HEK293 (cell line): ENCODE results near the gene TRIM24.

Experiments
- CTCF ChIA-PET: fragments of 350-600 bp; formaldehyde crosslinking; extraction: SDS; loops from one replicate; lab custom pipeline; 2021; ENCODE audit warnings: antibody characterized with exemption; lab: Yijun Ruan, JAX
- POLR2A ChIA-PET: fragments of 300-600 bp; formaldehyde crosslinking; extraction: SDS; loops from one replicate; lab custom pipeline; 2020; ENCODE audit warnings: antibody characterized with exemption, inconsistent platforms; lab: Yijun Ruan, JAX
- H3K27ac ChIP-seq: fragments of 200-500 bp; sonication (Bioruptor generic); 2 replicates; pipeline ENCODE4 v1.5.1; 2014; ENCODE audit warnings: low read depth, low read length, control low read depth, inconsistent platforms; ENCODE audit errors: extremely low read depth
- H3K36me3 ChIP-seq, 2 experiments: fragments of 200-500 bp in 1 of 2; sonication (Bioruptor generic) in 1 of 2; 1 replicate in 1 of 2; 2 replicates in 1 of 2; pipeline ENCODE4 v1.5.1; 2014 to 2017; ENCODE audit warnings: inconsistent platforms in 2 of 2, low read length in 2 of 2; ENCODE audit not compliant: control insufficient read depth in 2 of 2, insufficient read depth in 1 of 2
- H3K4me1 ChIP-seq: fragments of 200-500 bp; sonication (Bioruptor generic); 2 replicates; pipeline ENCODE4 v1.5.1; 2014; ENCODE audit warnings: mild to moderate bottlenecking, low read length, inconsistent platforms; ENCODE audit not compliant: control insufficient read depth, insufficient read depth
- H3K4me3 ChIP-seq: 2 replicates; pipeline ENCODE4 v1.5.1; 2011; ENCODE audit warnings: low read depth, mild to moderate bottlenecking, control low read depth, low read length, moderate library complexity
- H3K9me3 ChIP-seq: fragments of 200-500 bp; sonication (Bioruptor generic); 2 replicates; pipeline ENCODE4 v1.5.1; 2014; ENCODE audit warnings: low read depth, low read length, inconsistent platforms; ENCODE audit not compliant: control insufficient read depth, insufficient read depth
- AEBP2 ChIP-seq: fragments of 450-650 bp; formaldehyde crosslinking; IDR thresholded peaks from 2 replicates; pipeline ENCODE4 v1.5.1; 2016; ENCODE audit warnings: missing biosample characterization, missing genetic modification characterization, borderline replicate concordance
- GLI2 ChIP-seq: fragments of 450-650 bp; formaldehyde crosslinking; IDR thresholded peaks from 2 replicates; pipeline ENCODE4; 2017; ENCODE audit warnings: missing biosample characterization, missing genetic modification characterization, low read depth, borderline replicate concordance
- HOXD13 ChIP-seq: sonication (generic); formaldehyde crosslinking; IDR thresholded peaks from 2 replicates; pipeline ENCODE4 v1.8.0; 2022; ENCODE audit warnings: missing genetic modification reagents, borderline replicate concordance
- SCRT1 ChIP-seq: fragments of 450-650 bp; formaldehyde crosslinking; IDR thresholded peaks from 2 replicates; pipeline ENCODE4 v1.5.1; 2016; ENCODE audit warnings: missing biosample characterization, missing genetic modification characterization, borderline replicate concordance
- SETDB1 ChIP-seq: IDR thresholded peaks from one replicate; pipeline ENCODE4 v1.6.1; 2017; ENCODE audit warnings: mild to moderate bottlenecking, low read length, moderate library complexity, mixed read lengths; ENCODE audit not compliant: insufficient read length
- SP3 ChIP-seq: fragments of 450-650 bp; formaldehyde crosslinking; IDR thresholded peaks from 2 replicates; pipeline ENCODE4 v1.5.1; 2016; ENCODE audit warnings: missing biosample characterization, missing genetic modification characterization
- WT1 ChIP-seq: fragments of 450-650 bp; formaldehyde crosslinking; IDR thresholded peaks from 2 replicates; pipeline ENCODE4 v1.5.1; 2016; ENCODE audit warnings: missing biosample characterization, missing genetic modification characterization
- YY1 ChIP-seq: fragments of 450-650 bp; formaldehyde crosslinking; IDR thresholded peaks from 2 replicates; pipeline ENCODE4 v1.5.1; 2018; ENCODE audit warnings: missing biosample characterization, missing genetic modification characterization
- ZBTB20 ChIP-seq: fragments of 450-650 bp; formaldehyde crosslinking; IDR thresholded peaks from 2 replicates; pipeline ENCODE4 v1.5.1; 2016; ENCODE audit warnings: missing biosample characterization, missing genetic modification characterization
- ZBTB48 ChIP-seq: fragments of 450-650 bp; formaldehyde crosslinking; IDR thresholded peaks from 2 replicates; pipeline ENCODE4 v1.5.1; 2016; ENCODE audit warnings: missing biosample characterization, missing genetic modification characterization
- ZNF133 ChIP-seq: fragments of 450-650 bp; formaldehyde crosslinking; IDR thresholded peaks from 2 replicates; pipeline ENCODE4 v1.5.1; 2016; ENCODE audit warnings: missing biosample characterization, missing genetic modification characterization
- ZNF138 ChIP-seq: fragments of 450-650 bp; formaldehyde crosslinking; IDR thresholded peaks from 2 replicates; pipeline ENCODE4 v1.5.1; 2016; ENCODE audit warnings: missing biosample characterization, missing genetic modification characterization, borderline replicate concordance
- ZNF146 ChIP-seq: fragments of 450-650 bp; formaldehyde crosslinking; IDR thresholded peaks from 2 replicates; pipeline ENCODE4 v1.5.1; 2016; ENCODE audit warnings: missing biosample characterization, missing genetic modification characterization
- ZNF16 ChIP-seq: fragments of 450-650 bp; formaldehyde crosslinking; IDR thresholded peaks from 2 replicates; pipeline ENCODE4 v1.5.1; 2016; ENCODE audit warnings: low read depth, missing biosample characterization, missing genetic modification characterization
- ZNF292 ChIP-seq: fragments of 450-650 bp; formaldehyde crosslinking; IDR thresholded peaks from 2 replicates; pipeline ENCODE4 v1.5.1; 2016; ENCODE audit warnings: low read depth, missing biosample characterization, missing genetic modification characterization, borderline replicate concordance
- ZNF335 ChIP-seq: fragments of 450-650 bp; formaldehyde crosslinking; conservative IDR thresholded peaks from 2 replicates; pipeline ENCODE4 v1.5.1; 2016; ENCODE audit warnings: missing biosample characterization, missing genetic modification characterization
- ZNF416 ChIP-seq: fragments of 450-650 bp; formaldehyde crosslinking; IDR thresholded peaks from 2 replicates; pipeline ENCODE4 v1.5.1; 2016; ENCODE audit warnings: missing biosample characterization, missing genetic modification characterization
- ZNF473 ChIP-seq: fragments of 450-650 bp; formaldehyde crosslinking; IDR thresholded peaks from 2 replicates; pipeline ENCODE4 v1.5.1; 2017; ENCODE audit warnings: missing biosample characterization, missing genetic modification characterization
- ZNF513 ChIP-seq: fragments of 450-650 bp; IDR thresholded peaks from 2 replicates; pipeline ENCODE4 v1.5.1; 2018; ENCODE audit warnings: missing biosample characterization, missing genetic modification characterization
- ZNF548 ChIP-seq: fragments of 450-650 bp; formaldehyde crosslinking; IDR thresholded peaks from 2 replicates; pipeline ENCODE4 v1.5.1; 2016; ENCODE audit warnings: missing biosample characterization, missing genetic modification characterization
- ZNF561 ChIP-seq: fragments of 450-650 bp; IDR thresholded peaks from 2 replicates; pipeline ENCODE4 v1.5.1; 2018; ENCODE audit warnings: missing biosample characterization, missing genetic modification characterization, borderline replicate concordance
- ZNF600 ChIP-seq: fragments of 450-650 bp; formaldehyde crosslinking; IDR thresholded peaks from 2 replicates; pipeline ENCODE4 v1.5.1; 2016; ENCODE audit warnings: missing biosample characterization, missing genetic modification characterization
- ZNF621 ChIP-seq: fragments of 450-650 bp; formaldehyde crosslinking; IDR thresholded peaks from 2 replicates; pipeline ENCODE4 v1.5.1; 2017; ENCODE audit warnings: missing biosample characterization, missing genetic modification characterization
- ZNF624 ChIP-seq: fragments of 450-650 bp; formaldehyde crosslinking; IDR thresholded peaks from 2 replicates; pipeline ENCODE4 v1.5.1; 2017; ENCODE audit warnings: missing biosample characterization, missing genetic modification characterization
- ZNF692 ChIP-seq: fragments of 450-650 bp; formaldehyde crosslinking; IDR thresholded peaks from 2 replicates; pipeline ENCODE4 v1.5.1; 2016; ENCODE audit warnings: missing biosample characterization, missing genetic modification characterization
- ZSCAN4 ChIP-seq: fragments of 450-650 bp; formaldehyde crosslinking; IDR thresholded peaks from 2 replicates; pipeline ENCODE4 v1.5.1; 2017; ENCODE audit warnings: missing biosample characterization, missing genetic modification characterization
- TF ChIP-seq, protein P1 (sequence below): fragments of 450-650 bp; formaldehyde crosslinking; IDR thresholded peaks from 2 replicates; pipeline ENCODE4 v1.5.1; 2016; ENCODE audit warnings: missing biosample characterization, missing genetic modification characterization, low read depth
- TF ChIP-seq, protein P2 (sequence below): fragments of 450-650 bp; formaldehyde crosslinking; conservative IDR thresholded peaks from 2 replicates; pipeline ENCODE4 v1.5.1; 2016; ENCODE audit warnings: low read depth, missing biosample characterization, missing genetic modification characterization

The TRIM24 gene

DNA sequence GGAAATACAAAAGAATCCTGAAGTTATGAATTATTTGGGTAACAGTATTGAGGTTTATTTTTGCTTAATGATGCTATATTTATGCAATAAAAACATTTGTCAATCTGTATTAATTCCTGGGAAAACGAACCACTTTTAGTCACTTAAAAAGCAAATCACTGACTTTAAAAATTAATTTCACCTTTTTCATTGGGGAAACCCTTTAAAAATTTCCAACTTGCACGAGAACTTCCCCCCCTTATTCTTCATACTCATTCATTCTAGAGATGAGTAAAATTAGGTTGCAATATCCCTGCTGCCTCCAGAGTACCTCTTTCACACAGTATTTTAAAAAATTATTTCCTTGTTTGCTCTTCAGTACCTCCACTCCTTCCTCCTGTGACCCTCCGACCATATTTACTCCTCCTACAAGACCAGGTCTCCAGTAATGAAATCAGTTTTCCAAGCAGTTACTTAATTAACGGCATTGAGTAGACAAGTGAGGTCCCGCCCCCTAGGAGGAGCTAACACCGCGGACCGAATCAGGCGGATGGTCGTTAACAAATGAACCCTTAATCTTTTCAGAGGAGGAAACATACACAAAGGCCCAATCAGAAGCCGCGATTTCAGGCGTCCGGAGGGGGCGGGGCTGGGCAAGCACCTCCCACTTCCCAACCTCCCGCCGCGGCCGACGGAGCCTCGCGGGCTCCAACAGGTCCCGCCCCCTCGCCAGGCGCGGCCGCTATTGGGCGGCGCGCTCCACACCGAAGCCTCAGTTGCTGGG is 465 bp upstream of the TRIM24 start:
- Histone ChIP-seq H3K4me3 (peak overlapping the region; percentile 33), H3K9me3 (no peaks in the 10 kb centered on the region), H3K27ac (no peak overlapping the region), H3K36me3 (peaks cover 0 to 4% of the 10 kb centered on the region in 2 experiments; a peak in 1 of 3 replicates), H3K4me1 (no peaks in the 10 kb centered on the region)
- POLR2A ChIA-PET, result interaction anchor here (0.5 to 1.0 kb wide), 5 partner anchors 10 to 358 kb away, joined by 3 to 4 read pairs (median 3); no protein-coding TSS in a partner anchor
- CTCF ChIA-PET, result interaction anchor here (0.6 kb wide), 1 partner anchor 137 kb away, joined by 3 read pairs; no protein-coding TSS in a partner anchor
- TF ChIP-seq ZNF146 (no peak), ZNF621 (tag by site-specific recombination) (no peak), SETDB1 (peak; percentile 52), SP3 (peak; percentile 95), ZNF335 (tag by site-specific recombination) (peak; percentile 58; the same call in 1 of the 2 replicates), AEBP2 (tag by site-specific recombination) (no peak), ZBTB48 (tag by site-specific recombination) (no peak), ZNF548 (tag by site-specific recombination) (no peak), ZNF416 (tag by site-specific recombination) (no peak), ZNF138 (tag by site-specific recombination) (no peak), ZNF692 (tag by site-specific recombination) (no peak), ZNF624 (tag by site-specific recombination) (no peak), WT1 (tag by site-specific recombination) (no peak), ZNF473 (tag by site-specific recombination) (no peak), ZNF16 (no peak), ZNF561 (tag by site-specific recombination) (no peak), ZBTB20 (tag by site-specific recombination) (no peak), ZNF292 (tag by site-specific recombination) (no peak), YY1 (tag by site-specific recombination) (no peak), ZNF513 (tag by site-specific recombination) (no peak), ZNF133 (tag by site-specific recombination) (no peak), ZNF600 (no peak), GLI2 (tag by site-specific recombination) (no peak), HOXD13 (CRISPR knock-in tag) (no peak), SCRT1 (tag by site-specific recombination) (no peak), ZSCAN4 (tag by site-specific recombination) (no peak)
- TF ChIP-seq, protein P1, sequence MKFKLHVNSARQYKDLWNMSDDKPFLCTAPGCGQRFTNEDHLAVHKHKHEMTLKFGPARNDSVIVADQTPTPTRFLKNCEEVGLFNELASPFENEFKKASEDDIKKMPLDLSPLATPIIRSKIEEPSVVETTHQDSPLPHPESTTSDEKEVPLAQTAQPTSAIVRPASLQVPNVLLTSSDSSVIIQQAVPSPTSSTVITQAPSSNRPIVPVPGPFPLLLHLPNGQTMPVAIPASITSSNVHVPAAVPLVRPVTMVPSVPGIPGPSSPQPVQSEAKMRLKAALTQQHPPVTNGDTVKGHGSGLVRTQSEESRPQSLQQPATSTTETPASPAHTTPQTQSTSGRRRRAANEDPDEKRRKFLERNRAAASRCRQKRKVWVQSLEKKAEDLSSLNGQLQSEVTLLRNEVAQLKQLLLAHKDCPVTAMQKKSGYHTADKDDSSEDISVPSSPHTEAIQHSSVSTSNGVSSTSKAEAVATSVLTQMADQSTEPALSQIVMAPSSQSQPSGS (tag by site-specific recombination), result no peak
- TF ChIP-seq, protein P2, sequence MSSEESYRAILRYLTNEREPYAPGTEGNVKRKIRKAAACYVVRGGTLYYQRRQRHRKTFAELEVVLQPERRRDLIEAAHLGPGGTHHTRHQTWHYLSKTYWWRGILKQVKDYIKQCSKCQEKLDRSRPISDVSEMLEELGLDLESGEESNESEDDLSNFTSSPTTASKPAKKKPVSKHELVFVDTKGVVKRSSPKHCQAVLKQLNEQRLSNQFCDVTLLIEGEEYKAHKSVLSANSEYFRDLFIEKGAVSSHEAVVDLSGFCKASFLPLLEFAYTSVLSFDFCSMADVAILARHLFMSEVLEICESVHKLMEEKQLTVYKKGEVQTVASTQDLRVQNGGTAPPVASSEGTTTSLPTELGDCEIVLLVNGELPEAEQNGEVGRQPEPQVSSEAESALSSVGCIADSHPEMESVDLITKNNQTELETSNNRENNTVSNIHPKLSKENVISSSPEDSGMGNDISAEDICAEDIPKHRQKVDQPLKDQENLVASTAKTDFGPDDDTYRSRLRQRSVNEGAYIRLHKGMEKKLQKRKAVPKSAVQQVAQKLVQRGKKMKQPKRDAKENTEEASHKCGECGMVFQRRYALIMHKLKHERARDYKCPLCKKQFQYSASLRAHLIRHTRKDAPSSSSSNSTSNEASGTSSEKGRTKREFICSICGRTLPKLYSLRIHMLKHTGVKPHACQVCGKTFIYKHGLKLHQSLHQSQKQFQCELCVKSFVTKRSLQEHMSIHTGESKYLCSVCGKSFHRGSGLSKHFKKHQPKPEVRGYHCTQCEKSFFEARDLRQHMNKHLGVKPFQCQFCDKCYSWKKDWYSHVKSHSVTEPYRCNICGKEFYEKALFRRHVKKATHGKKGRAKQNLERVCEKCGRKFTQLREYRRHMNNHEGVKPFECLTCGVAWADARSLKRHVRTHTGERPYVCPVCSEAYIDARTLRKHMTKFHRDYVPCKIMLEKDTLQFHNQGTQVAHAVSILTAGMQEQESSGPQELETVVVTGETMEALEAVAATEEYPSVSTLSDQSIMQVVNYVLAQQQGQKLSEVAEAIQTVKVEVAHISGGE (tag by site-specific recombination), result no peak
